ENCODE data around the gene SPDYE2.
"Not testable (repeated sequence)": the region's sequence is repeated elsewhere in the genome, so short reads cannot be mapped to it uniquely, and the experiment has no call there.

The SPDYE2 gene

GRCh38 chr7:102604431-102605145 lies 53.6 kb downstream of the SPDYE2 start:
- not testable (repeated sequence) for DNase-seq (ENCODE audit: low read depth)

DNA sequence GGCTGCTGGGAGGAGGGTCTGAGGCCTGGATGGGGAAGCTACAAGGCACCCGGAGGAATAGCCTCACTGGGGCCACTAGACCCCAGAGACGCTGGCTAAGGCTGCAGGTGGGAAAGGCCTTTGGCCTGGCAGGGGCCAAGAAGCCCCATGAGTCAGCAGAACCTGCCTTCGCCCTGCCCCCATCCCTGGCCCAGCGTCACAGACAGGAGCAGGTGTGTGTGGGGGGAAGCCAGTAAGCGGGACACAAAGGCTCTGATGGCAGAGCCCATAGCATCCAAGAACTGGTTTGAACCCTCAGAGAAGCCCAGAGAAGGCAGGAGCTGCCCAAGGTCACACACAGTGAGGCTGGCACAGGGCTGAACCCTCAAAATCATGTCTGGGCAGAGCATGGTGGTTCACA lies 55.8 kb downstream of the SPDYE2 start:
- DNase-seq (ENCODE audit: low read depth) = not testable (repeated sequence)

- DNase-seq (ENCODE audit: low read depth) = not testable (repeated sequence)
These were observed 58.7 kb downstream of the SPDYE2 start for GRCh38 chr7:102609734-102610133.

GRCh38 chr7:102610441-102610840 lies 59.4 kb downstream of the SPDYE2 start:
- not testable (repeated sequence) for DNase-seq (ENCODE audit: low read depth)

GRCh38 chr7:102611013-102611674 lies 60.1 kb downstream of the SPDYE2 start:
- DNase-seq (ENCODE audit: low read depth) = not testable (repeated sequence)

- DNase-seq (ENCODE audit: low read depth) = not testable (repeated sequence)
These were observed 60.8 kb downstream of the SPDYE2 start for GRCh38 chr7:102611675-102612325.

All from stimulated activated CD8-positive, alpha-beta memory T cell treated with anti-CD3 and anti-CD28 coated beads, Interleukin-12 subunit alpha, Interleukin-12 subunit beta, amount 100 ng/mL, for 1 hour (primary cell).